Adrenal gland (tissue), 12 donors: ENCODE data around the gene DNAH11. TPM values are rescaled to one million over a fixed set of nuclear protein-coding genes. Genes with fewer than 3 reads are reported as not detected.

Source experiments
- DNase-seq, 7 donors: peaks; one replicate each; pipeline ENCODE4 v3.0.0-alpha.2; 2019 to 2020
- H3K27ac ChIP-seq, 5 donors: fragments of 200-600 bp; sonication (generic) in 4 of 5; 1 replicate in 3 of 5; 2 replicates in 2 of 5; pipeline versions ENCODE4 v1.5.1 to v1.8.0; 2016 to 2020; ENCODE audit warnings: mild to moderate bottlenecking in 1 of 5
- H3K27me3 ChIP-seq: fragments of 200-600 bp; 2 replicates; pipeline ENCODE4 v1.8.0; 2021
- H3K36me3 ChIP-seq, 2 donors: fragments of 200-600 bp; replicated peaks in 1 of 2; 1 replicate in 1 of 2; 2 replicates in 1 of 2; pipeline versions ENCODE4 v1.5.1 to v1.8.0; 2018 to 2022
- H3K4me1 ChIP-seq, 2 donors: fragments of 200-600 bp; replicated peaks in 1 of 2; 1 replicate in 1 of 2; 2 replicates in 1 of 2; pipeline versions ENCODE4 v1.5.1 to v1.8.0; 2018 to 2021
- H3K4me3 ChIP-seq, 4 donors: fragments of 200-600 bp; sonication (generic) in 3 of 4; one replicate each; pipeline ENCODE4 v1.5.1; 2016 to 2018
- H3K9me3 ChIP-seq, 3 donors: fragments of 200-600 bp; sonication (generic) in 1 of 3; replicated peaks in 1 of 3; 1 replicate in 2 of 3; 2 replicates in 1 of 3; pipeline versions ENCODE4 v1.5.1 to v1.8.0; 2016 to 2021
- CTCF ChIP-seq, 6 experiments: fragments of 450-650 bp in 4 of 6; fragments of 200-600 bp in 2 of 6; sonication (generic) in 1 of 6; IDR thresholded peaks; 1 replicate in 5 of 6; 2 replicates in 1 of 6; pipeline versions ENCODE4 v1.5.1 to v1.8.0; 2016 to 2021; ENCODE audit warnings: antibody characterized with exemption in 6 of 6, mild to moderate bottlenecking in 2 of 6, moderate library complexity in 1 of 6
- POLR2A ChIP-seq, 2 donors: fragments of 450-650 bp; IDR thresholded peaks; one replicate each; pipeline ENCODE4 v1.6.1; 2017; ENCODE audit warnings: antibody characterized with exemption in 2 of 2, mild to moderate bottlenecking in 2 of 2, moderate library complexity in 1 of 2
- WGBS, 4 donors: extraction: QIAGEN DNeasy Blood & Tissue Kit in 2 of 4; methylation state at CpG; one replicate each; pipeline versions ENCODE4 v1.1.5 to v1.1.7; 2013 to 2017; 5-methylcytosine and 5-hydroxymethylcytosine counted together
- intact Hi-C, 2 donors: fragments of 100-400 bp; cut with DNase I; formaldehyde crosslinking; loops; one replicate each; pipeline versions ENCODE4 v1.14.1 to v1.15.0; 2022 to 2023
- polyA plus RNA-seq, 3 donors: library from polyadenylated mRNA; stranded (reverse); fragments of 200-250 nt in 2 of 3; fragments of 350-450 nt in 1 of 3; fragmentation: Illumina TruSeq in 1 of 3; extraction: RNeasy Lipid Tissue Mini Kit (QIAGEN cat#74804) in 1 of 3; gene quantifications; one replicate each; pipeline ENCODE4 v1.2.3, GENCODE V29; 2013 to 2014
- total RNA-seq, 9 donors: library from RNA; depleted of rRNA in 4 of 9; stranded (reverse); fragments of >200 nt in 4 of 9; fragments of 120-200 nt in 1 of 9; fragmentation: NEBNext Ultra II Directional in 1 of 9; extraction: Animal tissue kit (Norgen Biotek cat#: 25700) in 1 of 9; gene quantifications; one replicate each; pipeline versions ENCODE4 v1.1.0 to v1.2.4, GENCODE V29; 2013 to 2023
- donor health status: healthy with polysubstance abuse.
- donor health status: Bipolar disorder and iron deficiency.
- donor health status: DM: yes; HTN: yes; CAD: no.
- donor health status: DM: no; HTN: no; CAD: no.
- donor health status: DM: no; HTN: no; CAD: no.
- donor health status: DM: yes; HTN: yes; CAD: no.

DNAH11 gene
- total and polyA plus RNA-seq, 12 donors: 5.1 to 77.7 (median 23.1) TPM

GRCh38 chr7:21702303-21702702, 159.5 kb downstream of the DNAH11 start:
- DNase-seq: no peak
- H3K27ac ChIP-seq: no peak overlapping the region
- no peaks in the 10 kb centered on the region for H3K4me1 ChIP-seq
- 81 to 87% (median 83%) methylated on average over 3 of the region's 3 CpGs for WGBS, 4 donors
- intact Hi-C loops: no loop called here
- TF ChIP-seq POLR2A (IDR thresholded peaks at IDR 0.05) (no peak), CTCF (IDR thresholded peaks at IDR 0.05) (no peak)
- no peaks in the 10 kb centered on the region for H3K9me3 ChIP-seq
- H3K27me3 ChIP-seq: no peaks in the 10 kb centered on the region
- no peaks in the 10 kb centered on the region for H3K36me3 ChIP-seq
- H3K4me3 ChIP-seq: no peak overlapping the region

GRCh38 chr7:21704359-21704758, 161.5 kb downstream of the DNAH11 start:
- no peak for DNase-seq
- Histone ChIP-seq H3K4me3 (no peak overlapping the region), H3K27ac (no peak overlapping the region), H3K27me3 (no peaks in the 10 kb centered on the region), H3K36me3 (no peaks in the 10 kb centered on the region), H3K9me3 (no peaks in the 10 kb centered on the region), H3K4me1 (no peaks in the 10 kb centered on the region)
- intact Hi-C loops: no loop called here
- WGBS, 4 donors: 56 to 76% (median 68%) methylated on average over 4 of the region's 4 CpGs
- no peak for TF ChIP-seq POLR2A (IDR thresholded peaks at IDR 0.05)
- TF ChIP-seq CTCF (IDR thresholded peaks at IDR 0.05): no peak

- H3K4me1 ChIP-seq: no peaks in the 10 kb centered on the region
- WGBS, 4 donors: 88 to 92% (median 89%) methylated on average over 3 of the region's 3 CpGs
- no peaks in the 10 kb centered on the region for H3K27me3 ChIP-seq
- no peak for DNase-seq
- intact Hi-C loops: no loop called here
- H3K9me3 ChIP-seq: no peaks in the 10 kb centered on the region
- TF ChIP-seq POLR2A (IDR thresholded peaks at IDR 0.05): no peak
- TF ChIP-seq CTCF (IDR thresholded peaks at IDR 0.05): no peak
- H3K4me3 ChIP-seq: no peak overlapping the region
- no peak overlapping the region for H3K27ac ChIP-seq
- no peaks in the 10 kb centered on the region for H3K36me3 ChIP-seq
Observed at GRCh38 chr7:21706131-21706530, 163.3 kb downstream of the DNAH11 start.

GRCh38 chr7:21707566-21707965, 164.7 kb downstream of the DNAH11 start:
- Histone ChIP-seq H3K9me3 (no peaks in the 10 kb centered on the region), H3K36me3 (no peaks in the 10 kb centered on the region), H3K27me3 (no peaks in the 10 kb centered on the region), H3K27ac (no peak overlapping the region), H3K4me3 (no peak overlapping the region), H3K4me1 (no peaks in the 10 kb centered on the region)
- DNase-seq: no peak
- intact Hi-C loops: no loop called here
- TF ChIP-seq CTCF (IDR thresholded peaks at IDR 0.05): no peak
- TF ChIP-seq POLR2A (IDR thresholded peaks at IDR 0.05): no peak
- 88 to 94% (median 89%) methylated on average over 7 of the region's 7 CpGs for WGBS, 4 donors
